HEK293T (cell line): ENCODE results near the gene AKAP6.

Experiments used
- CTCF ChIA-PET: fragments of 350-600 bp; formaldehyde crosslinking; extraction: SDS; loops from one replicate; lab custom pipeline; 2021; ENCODE audit warnings: antibody characterized with exemption, inconsistent platforms; lab: Yijun Ruan, JAX
- POLR2A ChIA-PET: fragments of 350-600 bp; formaldehyde crosslinking; extraction: SDS; loops from one replicate; lab custom pipeline; 2020; ENCODE audit warnings: antibody characterized with exemption, inconsistent platforms; lab: Yijun Ruan, JAX
- DNase-seq: peaks from one replicate; pipeline ENCODE4 v3.0.0; 2012; ENCODE audit warnings: mixed read lengths; ENCODE audit errors: extremely low spot score
- ARNT ChIP-seq: fragments of 450-650 bp; IDR thresholded peaks from 2 replicates; pipeline ENCODE4 v1.6.1; 2017; ENCODE audit warnings: mild to moderate bottlenecking
- BHLHE40 ChIP-seq: fragments of 450-650 bp; IDR thresholded peaks from 2 replicates; pipeline ENCODE4 v1.6.1; 2016; ENCODE audit warnings: mild to moderate bottlenecking, moderate library complexity, borderline replicate concordance
- CTBP1 ChIP-seq: fragments of 450-650 bp; IDR thresholded peaks from 2 replicates; pipeline ENCODE4 v1.6.1; 2016; ENCODE audit warnings: borderline replicate concordance
- ELF4 ChIP-seq: fragments of 450-650 bp; IDR thresholded peaks from 2 replicates; pipeline ENCODE4 v1.6.1; 2017; ENCODE audit warnings: antibody characterized with exemption
- FOXA1 ChIP-seq: fragments of 450-650 bp; IDR thresholded peaks from 2 replicates; pipeline ENCODE4 v1.6.1; 2016; ENCODE audit warnings: mild to moderate bottlenecking
- FOXK2 ChIP-seq: fragments of 450-650 bp; IDR thresholded peaks from 2 replicates; pipeline ENCODE4 v1.6.1; 2016; ENCODE audit warnings: mild to moderate bottlenecking
- FOXM1 ChIP-seq: fragments of 450-650 bp; IDR thresholded peaks from 2 replicates; pipeline ENCODE4 v1.6.1; 2017; ENCODE audit warnings: mild to moderate bottlenecking, borderline replicate concordance
- HDGF ChIP-seq: fragments of 450-650 bp; IDR thresholded peaks from 2 replicates; pipeline ENCODE4 v1.6.1; 2017; ENCODE audit warnings: antibody characterized with exemption, borderline replicate concordance
- L3MBTL2 ChIP-seq: fragments of 450-650 bp; conservative IDR thresholded peaks from 2 replicates; pipeline ENCODE4 v1.6.1; 2016; ENCODE audit warnings: mild to moderate bottlenecking
- LEF1 ChIP-seq: fragments of 450-650 bp; IDR thresholded peaks from 2 replicates; pipeline ENCODE4 v1.6.1; 2017; ENCODE audit warnings: mild to moderate bottlenecking, borderline replicate concordance
- NFRKB ChIP-seq: fragments of 450-650 bp; IDR thresholded peaks from 2 replicates; pipeline ENCODE4 v1.6.1; 2016; ENCODE audit warnings: mild to moderate bottlenecking, moderate library complexity
- PKNOX1 ChIP-seq: fragments of 450-650 bp; IDR thresholded peaks from 2 replicates; pipeline ENCODE4 v1.6.1; 2016
- SP1 ChIP-seq: fragments of 450-650 bp; IDR thresholded peaks from 2 replicates; pipeline ENCODE4 v1.6.1; 2017
- SUZ12 ChIP-seq: fragments of 450-650 bp; IDR thresholded peaks from 2 replicates; pipeline ENCODE4 v1.6.1; 2016; ENCODE audit warnings: mild to moderate bottlenecking
- TARDBP ChIP-seq: fragments of 450-650 bp; IDR thresholded peaks from 2 replicates; pipeline ENCODE4 v1.6.1; 2016
- ZNF384 ChIP-seq: fragments of 450-650 bp; IDR thresholded peaks from 2 replicates; pipeline ENCODE4 v1.6.1; 2016

Gene AKAP6

GRCh38 chr14:32824195-32824594 lies 495.1 kb downstream of the AKAP6 start:
- POLR2A ChIA-PET = no interaction called here
- CTCF ChIA-PET = no interaction called here
- TF ChIP-seq FOXM1 = no peak
- no peak for TF ChIP-seq SUZ12
- TF ChIP-seq HDGF = no peak
- no peak for TF ChIP-seq PKNOX1
- no peak for TF ChIP-seq SP1
- TF ChIP-seq CTBP1 = no peak
- TF ChIP-seq L3MBTL2 = no peak
- no peak for TF ChIP-seq TARDBP
- TF ChIP-seq BHLHE40 = no peak
- no peak for TF ChIP-seq FOXA1
- no peak for TF ChIP-seq LEF1
- no peak for TF ChIP-seq ELF4
- no peak for TF ChIP-seq NFRKB
- no peak for TF ChIP-seq ZNF384
- TF ChIP-seq ARNT = no peak
- TF ChIP-seq FOXK2 = no peak
- DNase-seq = no peak

GRCh38 chr14:32825058-32825457 lies 496.0 kb downstream of the AKAP6 start:
- TF ChIP-seq FOXK2 (no peak), SP1 (no peak), LEF1 (no peak), ARNT (no peak), FOXM1 (no peak), FOXA1 (no peak)
- CTCF ChIA-PET = interaction anchor here (0.6 kb wide), 1 partner anchor 416 kb away, joined by 4 read pairs; no protein-coding TSS in a partner anchor
- DNase-seq = no peak
- POLR2A ChIA-PET = no interaction called here

GRCh38 chr14:32826404-32827082 lies 497.4 kb downstream of the AKAP6 start:
- DNase-seq = peak; percentile 26
- CTCF ChIA-PET = interaction anchor here (1.2 kb wide), 1 partner anchor 115 kb away, joined by 4 read pairs; no protein-coding TSS in a partner anchor
- TF ChIP-seq SUZ12 (no peak), ELF4 (no peak), PKNOX1 (no peak), ARNT (no peak), LEF1 (no peak), HDGF (no peak), ZNF384 (no peak), FOXM1 (no peak), TARDBP (no peak), L3MBTL2 (no peak), BHLHE40 (no peak), FOXA1 (no peak), SP1 (no peak)
- POLR2A ChIA-PET = interaction anchor here (1.1 kb wide), 1 partner anchor 113 kb away, joined by 3 read pairs; no protein-coding TSS in a partner anchor

GRCh38 chr14:32827514-32827913 lies 498.4 kb downstream of the AKAP6 start:
- POLR2A ChIA-PET = no interaction called here
- CTCF ChIA-PET = no interaction called here
- no peak for TF ChIP-seq ZNF384
- TF ChIP-seq PKNOX1 = no peak
- TF ChIP-seq HDGF = no peak
- no peak for TF ChIP-seq NFRKB
- no peak for TF ChIP-seq SP1
- TF ChIP-seq L3MBTL2 = no peak
- DNase-seq = no peak

- DNase-seq = no peak
- ChIA-PET CTCF (no interaction called here), POLR2A (no interaction called here)
- TF ChIP-seq TARDBP (no peak), LEF1 (no peak), ARNT (no peak), FOXA1 (no peak), ELF4 (no peak), L3MBTL2 (no peak), PKNOX1 (no peak), CTBP1 (no peak), SUZ12 (no peak)
Observed at GRCh38 chr14:32835924-32836323, 506.8 kb downstream of the AKAP6 start.

- ChIA-PET CTCF (no interaction called here), POLR2A (no interaction called here)
- DNase-seq = no peak
- TF ChIP-seq L3MBTL2 = no peak
- no peak for TF ChIP-seq BHLHE40
- TF ChIP-seq PKNOX1 = no peak
- no peak for TF ChIP-seq ELF4
- no peak for TF ChIP-seq FOXA1
- TF ChIP-seq NFRKB = no peak
- TF ChIP-seq ZNF384 = no peak
- TF ChIP-seq CTBP1 = no peak
- no peak for TF ChIP-seq ARNT
- TF ChIP-seq SUZ12 = no peak
- TF ChIP-seq FOXK2 = no peak
- TF ChIP-seq LEF1 = no peak
- no peak for TF ChIP-seq TARDBP
- no peak for TF ChIP-seq FOXM1
- no peak for TF ChIP-seq SP1
- TF ChIP-seq HDGF = no peak
Observed at GRCh38 chr14:32841698-32842097, 512.6 kb downstream of the AKAP6 start.
